ENCODE measurements around the gene PRKCA. TPM values are rescaled to one million over a fixed set of nuclear protein-coding genes. Genes with fewer than 3 reads are reported as not detected.

The PRKCA gene
- total and polyA plus RNA-seq, 12 donors = 1.6 to 27.6 (median 10.5) TPM

DNA sequence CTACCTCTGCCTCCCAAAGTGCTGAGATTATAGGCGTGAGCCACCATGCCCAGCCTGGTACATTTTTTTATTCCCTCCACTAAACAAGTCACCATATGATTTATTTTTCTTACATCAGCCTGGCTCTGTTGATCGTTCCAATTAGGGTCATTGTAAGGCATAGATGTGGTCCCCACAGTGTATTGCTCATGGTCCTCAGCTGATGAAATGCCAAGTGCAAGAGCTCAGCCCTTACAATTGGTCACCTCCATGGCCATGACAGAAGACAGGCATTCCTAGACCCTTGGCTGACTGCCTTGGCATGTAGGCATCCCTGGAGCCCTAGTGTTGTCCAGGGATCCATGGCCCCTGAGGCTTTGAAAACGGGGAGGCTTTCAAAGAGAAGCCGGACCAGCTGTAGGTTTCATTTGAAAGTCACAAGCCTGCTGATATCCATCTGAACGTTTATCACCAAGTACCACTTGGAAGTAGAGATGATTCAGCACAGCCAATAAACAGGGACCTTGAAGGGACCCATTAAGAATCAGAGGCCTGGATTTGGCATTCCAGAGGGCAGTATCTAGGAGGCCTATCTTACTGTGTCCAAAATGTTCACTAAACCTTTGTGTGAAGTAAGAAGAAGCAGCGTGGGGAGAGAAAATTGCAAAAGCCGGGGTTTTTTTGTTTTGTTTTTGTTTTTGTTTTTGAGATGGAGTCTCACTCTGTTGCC is 20.6 kb upstream of the PRKCA start:
- no peaks in the 10 kb centered on the region for H3K27me3 ChIP-seq
- TF ChIP-seq, protein P1, sequence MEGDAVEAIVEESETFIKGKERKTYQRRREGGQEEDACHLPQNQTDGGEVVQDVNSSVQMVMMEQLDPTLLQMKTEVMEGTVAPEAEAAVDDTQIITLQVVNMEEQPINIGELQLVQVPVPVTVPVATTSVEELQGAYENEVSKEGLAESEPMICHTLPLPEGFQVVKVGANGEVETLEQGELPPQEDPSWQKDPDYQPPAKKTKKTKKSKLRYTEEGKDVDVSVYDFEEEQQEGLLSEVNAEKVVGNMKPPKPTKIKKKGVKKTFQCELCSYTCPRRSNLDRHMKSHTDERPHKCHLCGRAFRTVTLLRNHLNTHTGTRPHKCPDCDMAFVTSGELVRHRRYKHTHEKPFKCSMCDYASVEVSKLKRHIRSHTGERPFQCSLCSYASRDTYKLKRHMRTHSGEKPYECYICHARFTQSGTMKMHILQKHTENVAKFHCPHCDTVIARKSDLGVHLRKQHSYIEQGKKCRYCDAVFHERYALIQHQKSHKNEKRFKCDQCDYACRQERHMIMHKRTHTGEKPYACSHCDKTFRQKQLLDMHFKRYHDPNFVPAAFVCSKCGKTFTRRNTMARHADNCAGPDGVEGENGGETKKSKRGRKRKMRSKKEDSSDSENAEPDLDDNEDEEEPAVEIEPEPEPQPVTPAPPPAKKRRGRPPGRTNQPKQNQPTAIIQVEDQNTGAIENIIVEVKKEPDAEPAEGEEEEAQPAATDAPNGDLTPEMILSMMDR (IDR thresholded peaks at IDR 0.05) = no peak
- no peaks in the 10 kb centered on the region for H3K9me3 ChIP-seq
- H3K27ac ChIP-seq = no peak overlapping the region
- no peak for DNase-seq
- no peak overlapping the region for H3K4me3 ChIP-seq
- 86 to 87% methylated on average over 7 of the region's 7 CpGs for WGBS, 2 donors
- intact Hi-C loops (cut with DNase I) = loop anchor here in 2 of 10 donors (10.0 kb wide), 1 partner anchor 283 kb away; no protein-coding TSS in a partner anchor
- no peaks in the 10 kb centered on the region for H3K36me3 ChIP-seq
- no peak for ATAC-seq
- no peaks in the 10 kb centered on the region for H3K4me1 ChIP-seq

DNA sequence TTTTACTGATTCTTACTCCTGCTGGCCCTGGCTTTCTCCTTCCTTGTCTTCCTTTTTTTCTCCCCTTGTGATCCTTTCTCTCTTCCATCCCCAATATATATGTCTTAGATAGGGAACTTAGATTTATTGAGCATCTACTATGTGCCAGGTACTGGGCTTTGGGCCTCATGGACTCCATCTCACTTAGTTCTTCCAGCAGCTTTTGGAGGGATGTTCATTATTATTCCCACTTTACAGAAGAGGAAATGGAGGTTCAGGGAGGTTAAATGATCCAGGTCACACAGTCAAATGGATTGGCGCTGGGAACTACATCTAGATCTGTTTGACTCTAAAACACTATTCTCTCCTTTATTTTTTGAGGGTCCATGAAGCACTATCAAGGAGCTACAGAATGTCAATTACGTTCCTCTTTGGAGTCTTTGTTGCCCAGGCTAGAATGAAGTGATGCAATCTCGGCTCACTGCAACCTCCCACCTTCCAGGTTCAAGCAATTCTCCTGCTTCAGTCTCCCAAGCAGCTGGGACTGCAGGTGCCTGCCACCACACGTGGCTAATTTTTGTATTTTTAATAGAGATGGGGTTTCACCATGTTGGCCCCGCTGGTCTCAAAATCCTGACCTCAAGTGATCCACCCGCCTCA is 19.0 kb upstream of the PRKCA start:
- DNase-seq (no peak), ATAC-seq (no peak)
- Histone ChIP-seq H3K27me3 (no peaks in the 10 kb centered on the region), H3K4me1 (no peaks in the 10 kb centered on the region), H3K27ac (no peak overlapping the region), H3K9me3 (no peaks in the 10 kb centered on the region), H3K4me3 (no peak overlapping the region), H3K36me3 (no peaks in the 10 kb centered on the region)
- intact Hi-C loops (cut with DNase I) = loop anchor here in 2 of 10 donors (10.0 kb wide), 1 partner anchor 281 kb away; no protein-coding TSS in a partner anchor
- TF ChIP-seq, protein P1 (IDR thresholded peaks at IDR 0.05) = no peak
- WGBS, 2 donors = 87 to 94% methylated on average over 6 of the region's 6 CpGs

DNA sequence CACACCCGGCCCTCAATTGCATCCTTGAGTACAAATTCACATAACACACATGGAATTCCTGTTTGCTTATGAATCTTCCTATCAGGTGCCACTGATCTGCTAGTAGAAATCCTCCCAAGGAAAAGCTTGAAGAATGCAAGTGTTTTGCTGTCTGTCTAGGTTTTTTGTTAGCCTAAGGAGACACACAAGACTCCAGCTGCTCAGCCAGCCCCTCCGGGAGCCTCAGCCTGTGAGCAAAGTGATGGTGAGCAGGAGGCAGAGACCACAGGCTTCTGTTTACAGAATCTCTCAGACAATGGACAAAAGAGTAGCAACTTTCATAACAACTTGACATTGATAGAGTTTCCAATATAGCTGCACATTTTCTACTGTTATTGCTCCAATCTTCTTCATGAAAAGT is 18.4 kb upstream of the PRKCA start:
- TF ChIP-seq, protein P1 (IDR thresholded peaks at IDR 0.05) = no peak
- no peaks in the 10 kb centered on the region for H3K4me1 ChIP-seq
- 77 to 85% methylated on average over 2 of the region's 2 CpGs for WGBS, 2 donors
- no peaks in the 10 kb centered on the region for H3K36me3 ChIP-seq
- ATAC-seq (no peak), DNase-seq (no peak)
- no peaks in the 10 kb centered on the region for H3K9me3 ChIP-seq
- no peaks in the 10 kb centered on the region for H3K27me3 ChIP-seq
- H3K27ac ChIP-seq = no peak overlapping the region
- intact Hi-C loops (cut with DNase I) = loop anchor here in 2 of 10 donors (10.0 kb wide), 1 partner anchor 281 kb away; no protein-coding TSS in a partner anchor
- no peak overlapping the region for H3K4me3 ChIP-seq

DNA sequence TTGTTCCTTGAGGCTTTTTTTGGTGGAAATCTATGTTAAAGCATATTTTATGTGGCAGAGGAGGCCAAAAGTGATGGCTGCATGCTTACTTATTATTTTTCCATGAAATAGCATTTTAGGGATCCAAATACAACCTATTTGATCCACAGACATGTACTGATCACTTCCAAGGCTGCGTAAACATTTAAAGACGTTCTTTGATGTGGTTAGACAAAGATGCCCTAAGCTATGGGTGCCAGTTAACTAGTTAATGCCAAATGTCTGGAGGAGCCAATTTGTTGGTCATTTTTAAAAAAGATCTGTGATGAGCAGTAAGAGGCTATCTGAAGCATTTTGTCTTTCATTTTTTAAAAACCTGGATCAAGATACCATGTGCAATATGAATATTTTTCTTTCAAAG is 17.3 kb upstream of the PRKCA start:
- intact Hi-C loops (cut with DNase I) = loop anchor here in 2 of 10 donors (10.0 kb wide), 1 partner anchor 280 kb away; no protein-coding TSS in a partner anchor
- H3K9me3 ChIP-seq = no peaks in the 10 kb centered on the region

More for the DNA sequence above, 17.3 kb upstream of the PRKCA start:
- H3K4me3 ChIP-seq = no peak overlapping the region
- H3K27ac ChIP-seq = no peak overlapping the region
- H3K36me3 ChIP-seq = no peaks in the 10 kb centered on the region
- ATAC-seq = no peak
- no peak for DNase-seq
- TF ChIP-seq, protein P1 (IDR thresholded peaks at IDR 0.05) = no peak
- H3K4me1 ChIP-seq = no peaks in the 10 kb centered on the region
- H3K27me3 ChIP-seq = no peaks in the 10 kb centered on the region
- WGBS, 2 donors = 66 to 86% methylated on average over 2 of the region's 2 CpGs

All from heart right ventricle (tissue), 16 donors.